IPS-NIHi11 (cell line): ENCODE results near the gene EIF4A3.
"Not testable (repeated sequence)": the region's sequence is repeated elsewhere in the genome, so short reads cannot be mapped to it uniquely, and the experiment has no call there.

Experiments used
- DNase-seq: peaks from one replicate; pipeline ENCODE4 v3.0.0; 2012; ENCODE audit warnings: mixed read lengths, low spot score

EIF4A3 gene

GRCh38 chr17:80099291-80100034 is 47.5 kb downstream of the EIF4A3 start:
- no peak for DNase-seq

- no peak for DNase-seq
Observed at GRCh38 chr17:80097844-80098691, 48.9 kb downstream of the EIF4A3 start.

GRCh38 chr17:80097127-80097621 is 49.8 kb downstream of the EIF4A3 start:
- no peak for DNase-seq

- no peak for DNase-seq
Observed at GRCh38 chr17:80096561-80097021, 50.3 kb downstream of the EIF4A3 start.

- DNase-seq: no peak
Observed at GRCh38 chr17:80095844-80096475, 51.0 kb downstream of the EIF4A3 start.

GRCh38 chr17:80095038-80095843 is 51.7 kb downstream of the EIF4A3 start:
- DNase-seq: no peak

DNA sequence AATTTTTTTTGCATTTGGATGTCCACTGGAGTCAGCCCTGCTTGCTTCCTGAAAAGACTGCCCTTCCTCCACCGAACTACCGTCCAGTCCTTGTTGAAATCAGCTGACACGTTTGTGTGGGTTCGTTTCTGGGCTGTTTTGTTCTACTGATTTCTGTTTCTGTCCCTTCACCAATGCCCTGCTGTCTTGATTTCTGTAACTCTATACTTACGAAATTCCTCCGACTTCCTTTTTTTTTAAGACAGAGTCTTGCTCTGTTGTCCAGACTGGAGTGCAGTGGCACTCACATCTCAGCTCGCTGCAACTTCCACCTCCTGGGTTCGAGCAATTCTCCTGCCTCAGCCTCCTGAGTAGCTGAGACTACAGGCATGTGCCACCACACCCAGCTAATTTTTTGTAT is 54.0 kb downstream of the EIF4A3 start:
- DNase-seq: no peak

DNA sequence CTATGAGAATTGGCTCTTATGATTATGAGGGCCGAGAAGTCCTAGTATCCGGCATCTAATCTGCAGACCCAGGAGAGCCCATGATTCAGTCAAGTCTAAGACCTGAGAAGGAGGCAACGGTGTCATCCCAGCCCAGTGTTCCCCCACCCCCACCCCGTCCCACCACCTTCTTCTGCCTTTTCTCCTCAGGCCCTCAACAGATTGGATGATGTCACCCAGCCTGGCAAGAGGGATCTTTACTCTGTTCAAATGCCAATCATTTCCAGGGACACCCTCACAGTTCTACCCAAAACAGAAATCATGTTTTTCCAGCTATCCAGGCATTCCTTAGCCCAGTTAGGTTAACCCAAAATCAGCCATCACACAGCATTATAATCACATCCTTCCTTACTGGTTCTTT is 55.6 kb downstream of the EIF4A3 start:
- no peak for DNase-seq

DNA sequence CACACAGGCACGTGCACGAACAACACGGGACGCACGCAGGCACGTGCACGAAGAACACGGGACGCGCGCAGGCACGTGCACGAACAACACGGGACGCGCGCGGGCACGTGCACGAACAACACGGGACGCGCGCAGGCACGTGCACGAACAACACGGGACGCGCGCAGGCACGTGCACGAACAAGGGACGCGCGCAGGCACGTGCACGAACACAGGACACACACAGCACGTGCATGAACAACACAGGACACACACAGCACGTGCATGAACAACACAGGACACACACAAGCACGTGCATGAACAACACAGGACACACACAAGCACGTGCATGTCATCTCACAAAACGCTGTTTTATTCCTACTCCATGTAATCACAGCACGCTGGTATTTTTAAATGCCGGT is 56.8 kb downstream of the EIF4A3 start:
- DNase-seq: not testable (repeated sequence)

DNA sequence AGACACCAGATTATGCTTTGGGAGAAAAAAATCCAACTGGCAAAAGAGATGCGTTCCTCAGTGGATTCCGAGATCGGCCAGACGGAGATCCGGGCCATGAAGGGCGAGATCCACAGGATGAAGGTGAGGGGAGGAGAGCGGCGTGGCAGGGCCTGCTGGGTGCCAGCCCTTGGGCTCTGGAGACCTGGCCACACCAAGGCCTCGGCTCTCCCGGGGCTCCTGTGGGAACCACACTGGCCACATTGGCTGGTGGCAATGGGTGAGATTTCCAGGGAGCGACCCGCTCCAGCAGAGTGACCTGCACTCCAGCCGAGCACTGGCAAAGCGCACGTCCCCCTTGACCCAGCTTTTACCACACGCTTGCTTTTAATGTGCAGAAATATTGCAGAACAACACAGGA is 57.2 kb downstream of the EIF4A3 start:
- no peak for DNase-seq

GRCh38 chr17:80087346-80088265 is 59.3 kb downstream of the EIF4A3 start:
- DNase-seq: no peak

GRCh38 chr17:80086616-80087015 is 60.3 kb downstream of the EIF4A3 start:
- no peak for DNase-seq

DNA sequence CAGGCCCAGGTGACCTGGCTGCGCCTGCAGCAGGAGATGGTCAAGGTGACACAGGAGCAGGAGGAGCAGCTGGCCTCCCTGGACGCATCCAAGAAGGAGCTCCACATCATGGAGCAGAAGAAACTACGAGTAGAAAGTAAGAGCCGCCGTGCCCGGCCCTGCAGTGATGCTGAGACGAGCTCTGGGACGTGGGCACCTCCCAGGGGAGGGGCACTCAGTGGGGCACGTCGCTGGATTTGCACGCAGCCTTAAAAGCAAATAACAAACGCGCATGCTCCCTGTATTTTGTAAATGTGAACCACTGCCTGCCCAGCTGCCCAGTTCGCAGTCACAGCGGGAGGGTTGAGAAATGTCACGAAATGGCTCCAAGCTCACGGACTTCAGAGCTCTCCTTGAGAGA is 60.8 kb downstream of the EIF4A3 start:
- no peak for DNase-seq

GRCh38 chr17:80084773-80085172 is 62.2 kb downstream of the EIF4A3 start:
- DNase-seq: no peak
